Breast epithelium (tissue), 4 donors: Measurements from ENCODE around the gene MRTO4. TPM values are rescaled to one million over a fixed set of nuclear protein-coding genes. Genes with fewer than 3 reads are reported as not detected.
"Not testable (repeated sequence)": the region's sequence is repeated elsewhere in the genome, so short reads cannot be mapped to it uniquely, and the experiment has no call there.

Experiments used
- DNase-seq, 2 donors: peaks; one replicate each; pipeline ENCODE4 v3.0.0-alpha.2; 2019; ENCODE audit warnings: low spot score in 2 of 2
- H3K27ac ChIP-seq, 2 donors: fragments of 200-600 bp; sonication (generic) in 1 of 2; one replicate each; pipeline ENCODE4 v1.5.1; 2016 to 2019; ENCODE audit warnings: mild to moderate bottlenecking in 1 of 2
- H3K27me3 ChIP-seq, 2 donors: fragments of 200-600 bp; sonication (generic) in 1 of 2; one replicate each; pipeline versions ENCODE4 v1.5.1 to v1.6.0; 2017 to 2019; ENCODE audit warnings: control low read depth in 1 of 2, mild to moderate bottlenecking in 1 of 2
- H3K36me3 ChIP-seq: fragments of 200-600 bp; one replicate; pipeline ENCODE4 v1.5.1; 2019
- H3K4me1 ChIP-seq, 2 donors: fragments of 200-600 bp; sonication (generic); one replicate each; pipeline ENCODE4 v1.5.1; 2016 to 2019; ENCODE audit warnings: control low read depth in 1 of 2
- H3K4me3 ChIP-seq, 3 donors: fragments of 200-600 bp; sonication (generic); 1 replicate in 2 of 3; 2 replicates in 1 of 3; pipeline ENCODE4 v1.5.1; 2016 to 2019; ENCODE audit warnings: mild to moderate bottlenecking in 3 of 3, moderate library complexity in 2 of 3
- H3K9me3 ChIP-seq, 2 donors: fragments of 200-600 bp; sonication (generic) in 1 of 2; one replicate each; pipeline ENCODE4 v1.5.1; 2016 to 2019; ENCODE audit warnings: control low read depth in 1 of 2
- CTCF ChIP-seq, 3 donors: fragments of 450-650 bp; IDR thresholded peaks; one replicate each; pipeline ENCODE4 v1.5.1; 2016 to 2017; ENCODE audit warnings: antibody characterized with exemption in 3 of 3, mild to moderate bottlenecking in 3 of 3, moderate library complexity in 3 of 3
- POLR2A ChIP-seq: fragments of 450-650 bp; IDR thresholded peaks from one replicate; pipeline ENCODE4 v1.6.1; 2016; ENCODE audit warnings: antibody characterized with exemption, mild to moderate bottlenecking, moderate library complexity
- POLR2AphosphoS5 ChIP-seq, 3 donors: sonication (generic); formaldehyde crosslinking; IDR thresholded peaks; one replicate each; pipeline ENCODE4 v1.6.1; 2017; ENCODE audit warnings: antibody characterized with exemption in 3 of 3
- intact Hi-C: fragments of 100-400 bp; cut with DNase I; formaldehyde crosslinking; loops from one replicate; pipeline ENCODE4 v1.15.1; 2023; ENCODE audit warnings: low total_unique reads
- total RNA-seq, 3 donors: library from RNA; depleted of rRNA; stranded (reverse); fragments of >200 nt; gene quantifications; one replicate each; pipeline ENCODE4 v1.1.0, GENCODE V29; 2016

The MRTO4 gene
- total RNA-seq, 3 donors from 2014 or later, result 18.9 to 35.4 (median 27.4) TPM

GRCh38 chr1:19240673-19241538, 10.7 kb upstream of the MRTO4 start:
- peak overlapping the region; percentile 22 to 69 for H3K27ac ChIP-seq
- peak; percentile 46 to 63 for DNase-seq
- TF ChIP-seq POLR2AphosphoS5 (IDR thresholded peaks at IDR 0.05) (peak in 1 of 3 donors; percentile 43), POLR2A (no peak), CTCF (IDR thresholded peaks at IDR 0.05) (peak; percentile 68 to 90 (median 85))
- H3K9me3 ChIP-seq, result no peaks in the 10 kb centered on the region
- no peak overlapping the region for H3K4me3 ChIP-seq
- no peaks in the 10 kb centered on the region for H3K36me3 ChIP-seq
- no peaks in the 10 kb centered on the region for H3K4me1 ChIP-seq
- intact Hi-C loops, result no loop called here
- H3K27me3 ChIP-seq, result no peaks in the 10 kb centered on the region

- Histone ChIP-seq H3K4me1 (peaks cover 4 to 22% of the 10 kb centered on the region in 2 donors), H3K9me3 (no peaks in the 10 kb centered on the region), H3K36me3 (no peaks in the 10 kb centered on the region), H3K27me3 (no peaks in the 10 kb centered on the region), H3K27ac (peak overlapping the region; percentile 92 to 99), H3K4me3 (peak overlapping the region; percentile 74 to 95 (median 93))
- intact Hi-C loops, result no loop called here
- no peak for TF ChIP-seq CTCF (IDR thresholded peaks at IDR 0.05)
- TF ChIP-seq POLR2AphosphoS5 (IDR thresholded peaks at IDR 0.05), result no peak
- no peak for TF ChIP-seq POLR2A
- no peak for DNase-seq
These were observed 838 bp upstream of the MRTO4 start for GRCh38 chr1:19250629-19251304.

GRCh38 chr1:19254416-19254815, 2.8 kb downstream of the MRTO4 start:
- H3K4me1 ChIP-seq, result peaks cover 4 to 22% of the 10 kb centered on the region in 2 donors
- no peaks in the 10 kb centered on the region for H3K9me3 ChIP-seq
- no peaks in the 10 kb centered on the region for H3K36me3 ChIP-seq
- intact Hi-C loops, result no loop called here
- no peak for DNase-seq
- H3K27ac ChIP-seq, result no peak overlapping the region
- TF ChIP-seq CTCF (IDR thresholded peaks at IDR 0.05) (no peak), POLR2AphosphoS5 (IDR thresholded peaks at IDR 0.05) (no peak), POLR2A (no peak)
- no peak overlapping the region for H3K4me3 ChIP-seq
- H3K27me3 ChIP-seq, result no peaks in the 10 kb centered on the region

GRCh38 chr1:19255288-19255687, 3.7 kb downstream of the MRTO4 start:
- DNase-seq, result no peak
- TF ChIP-seq CTCF (IDR thresholded peaks at IDR 0.05) (no peak), POLR2A (no peak), POLR2AphosphoS5 (IDR thresholded peaks at IDR 0.05) (no peak)
- intact Hi-C loops, result no loop called here
- Histone ChIP-seq H3K9me3 (no peaks in the 10 kb centered on the region), H3K27ac (no peak overlapping the region), H3K4me1 (peaks cover 4 to 22% of the 10 kb centered on the region in 2 donors), H3K36me3 (no peaks in the 10 kb centered on the region), H3K4me3 (no peak overlapping the region), H3K27me3 (no peaks in the 10 kb centered on the region)

- H3K27me3 ChIP-seq, DNase-seq, intact Hi-C loops, H3K9me3 ChIP-seq, H3K36me3 ChIP-seq, H3K4me3 ChIP-seq: not testable (repeated sequence)
- Histone ChIP-seq H3K27ac (peak overlapping the region in 1 of 2 donors; percentile 44), H3K4me1 (peaks cover 4 to 15% of the 10 kb centered on the region in 2 donors)
These were observed 4.7 kb downstream of the MRTO4 start for GRCh38 chr1:19256301-19256700.
